Testis (tissue), 3 donors: Measurements from ENCODE around the gene HGD. TPM values are rescaled to one million over a fixed set of nuclear protein-coding genes. Genes with fewer than 3 reads are reported as not detected.

Experiments
- DNase-seq: peaks from one replicate; pipeline ENCODE4 v3.0.0-alpha.2; 2019
- H3K27ac ChIP-seq, 2 donors: fragments of 200-600 bp; sonication (generic); one replicate each; pipeline ENCODE4 v1.5.1; 2019
- H3K27me3 ChIP-seq: fragments of 200-600 bp; sonication (generic); one replicate; pipeline ENCODE4 v1.5.1; 2019
- H3K36me3 ChIP-seq: fragments of 200-600 bp; sonication (generic); one replicate; pipeline ENCODE4 v1.5.1; 2017; ENCODE audit warnings: low read depth; ENCODE audit errors: missing control alignments
- H3K4me1 ChIP-seq: fragments of 200-600 bp; sonication (generic); one replicate; pipeline ENCODE4 v1.5.1; 2019
- H3K4me3 ChIP-seq, 2 donors: fragments of 200-600 bp; sonication (generic); one replicate each; pipeline ENCODE4 v1.5.1; 2017 to 2019
- H3K9me3 ChIP-seq: fragments of 200-600 bp; sonication (generic); one replicate; pipeline ENCODE4 v1.5.1; 2017
- POLR2A ChIP-seq: fragments of 450-650 bp; IDR thresholded peaks from one replicate; pipeline ENCODE4 v1.6.1; 2017; ENCODE audit warnings: antibody characterized with exemption, mild to moderate bottlenecking, moderate library complexity
- WGBS, 2 donors: methylation state at CpG; one replicate each; pipeline ENCODE4 v1.1.5; 2018; 5-methylcytosine and 5-hydroxymethylcytosine counted together
- intact Hi-C: fragments of 100-400 bp; cut with DNase I; formaldehyde crosslinking; loops from one replicate; pipeline ENCODE4 v1.15.1; 2023; ENCODE audit warnings: low total_unique reads
- polyA plus RNA-seq: library from polyadenylated mRNA; stranded (reverse); fragments of 350-450 nt; fragmentation: Illumina TruSeq; extraction: RNeasy Lipid Tissue Mini Kit (QIAGEN cat#74804); gene quantifications from one replicate; pipeline ENCODE4 v1.2.3, GENCODE V29; 2014; ENCODE audit warnings: low read depth, low replicate concordance; ENCODE audit not compliant: insufficient read depth
- total RNA-seq, 2 donors: library from RNA; depleted of rRNA; stranded (reverse); fragments of >200 nt; gene quantifications; one replicate each; pipeline ENCODE4 v1.2.3, GENCODE V29; 2016
- TF ChIP-seq, protein P1 (sequence below), 3 experiments: fragments of 450-650 bp in 2 of 3; fragments of 200-600 bp in 1 of 3; sonication (generic) in 1 of 3; IDR thresholded peaks; one replicate each; pipeline ENCODE4 v1.5.1; 2016 to 2019; ENCODE audit warnings: antibody characterized with exemption in 3 of 3, mild to moderate bottlenecking in 2 of 3, moderate library complexity in 1 of 3

Gene HGD
- total and polyA plus RNA-seq, 3 donors from 2014 or later = 1.2 to 1.6 (median 1.4) TPM

DNA sequence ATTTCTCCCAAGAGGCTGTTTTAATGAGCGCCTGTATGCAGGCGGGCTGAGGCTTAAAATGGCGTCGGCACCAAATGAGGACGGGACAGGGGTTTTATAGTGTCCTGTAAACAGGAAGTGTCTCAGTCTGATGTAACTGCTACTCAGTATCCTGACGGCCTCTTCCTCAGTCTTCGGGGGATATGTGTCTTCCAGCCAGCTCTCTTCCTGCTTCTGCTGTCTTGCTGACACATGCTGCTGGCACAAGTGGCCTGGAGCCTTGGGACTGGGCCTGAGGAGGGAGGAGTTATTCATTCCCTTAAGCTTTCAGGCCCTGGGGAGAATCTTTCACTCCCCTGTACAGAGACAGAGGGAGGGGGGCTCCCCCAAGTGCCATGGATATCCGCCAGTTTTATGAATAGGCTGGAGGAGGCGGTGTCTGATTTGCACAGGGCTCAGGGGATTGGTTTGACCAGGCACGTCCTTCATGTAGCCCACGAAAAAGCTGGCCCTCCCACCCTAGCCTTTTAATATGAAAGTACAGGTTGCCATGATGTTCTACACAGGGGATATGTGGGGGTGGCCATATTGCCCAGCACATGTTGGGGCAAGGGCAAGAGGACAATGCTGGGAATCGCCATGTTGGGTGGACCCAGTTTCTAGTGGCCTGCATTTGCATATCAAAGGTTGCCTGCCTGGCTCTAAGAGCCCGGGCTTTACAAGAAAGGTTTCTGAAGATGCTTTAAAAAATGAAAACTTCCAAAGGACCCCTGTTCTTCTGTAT lies 66.0 kb downstream of the HGD start:
- intact Hi-C loops = no loop called here
- Histone ChIP-seq H3K4me1 (no peaks in the 10 kb centered on the region), H3K36me3 (no peaks in the 10 kb centered on the region), H3K9me3 (no peaks in the 10 kb centered on the region), H3K27ac (no peak overlapping the region), H3K27me3 (no peaks in the 10 kb centered on the region), H3K4me3 (no peak overlapping the region)
- DNase-seq = no peak
- 60 to 72% methylated on average over 13 of the region's 13 CpGs for WGBS, 2 donors
- no peak for TF ChIP-seq POLR2A
- TF ChIP-seq, protein P1, sequence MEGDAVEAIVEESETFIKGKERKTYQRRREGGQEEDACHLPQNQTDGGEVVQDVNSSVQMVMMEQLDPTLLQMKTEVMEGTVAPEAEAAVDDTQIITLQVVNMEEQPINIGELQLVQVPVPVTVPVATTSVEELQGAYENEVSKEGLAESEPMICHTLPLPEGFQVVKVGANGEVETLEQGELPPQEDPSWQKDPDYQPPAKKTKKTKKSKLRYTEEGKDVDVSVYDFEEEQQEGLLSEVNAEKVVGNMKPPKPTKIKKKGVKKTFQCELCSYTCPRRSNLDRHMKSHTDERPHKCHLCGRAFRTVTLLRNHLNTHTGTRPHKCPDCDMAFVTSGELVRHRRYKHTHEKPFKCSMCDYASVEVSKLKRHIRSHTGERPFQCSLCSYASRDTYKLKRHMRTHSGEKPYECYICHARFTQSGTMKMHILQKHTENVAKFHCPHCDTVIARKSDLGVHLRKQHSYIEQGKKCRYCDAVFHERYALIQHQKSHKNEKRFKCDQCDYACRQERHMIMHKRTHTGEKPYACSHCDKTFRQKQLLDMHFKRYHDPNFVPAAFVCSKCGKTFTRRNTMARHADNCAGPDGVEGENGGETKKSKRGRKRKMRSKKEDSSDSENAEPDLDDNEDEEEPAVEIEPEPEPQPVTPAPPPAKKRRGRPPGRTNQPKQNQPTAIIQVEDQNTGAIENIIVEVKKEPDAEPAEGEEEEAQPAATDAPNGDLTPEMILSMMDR (IDR thresholded peaks at IDR 0.05) = no peak

DNA sequence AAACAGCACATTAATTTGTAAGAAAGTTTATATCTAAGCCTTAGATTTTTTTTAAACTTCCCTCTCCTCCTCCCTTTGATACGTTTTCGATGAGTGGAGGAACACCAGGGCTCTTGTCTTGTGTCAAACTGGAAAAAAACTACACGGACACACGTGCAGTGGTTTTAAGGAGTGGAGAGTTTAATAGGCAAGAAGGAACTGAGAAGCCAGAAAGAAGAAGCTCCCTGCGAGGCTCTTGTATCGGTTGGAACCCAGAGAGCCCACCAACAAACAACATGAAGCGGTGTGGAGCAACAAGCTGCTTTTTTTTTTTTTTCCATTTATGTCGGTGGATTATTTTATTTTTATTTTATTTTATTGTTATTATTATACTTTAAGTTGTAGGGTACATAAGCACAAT lies 67.3 kb downstream of the HGD start:
- no peaks in the 10 kb centered on the region for H3K9me3 ChIP-seq
- H3K4me1 ChIP-seq = no peaks in the 10 kb centered on the region
- no peaks in the 10 kb centered on the region for H3K27me3 ChIP-seq
- H3K36me3 ChIP-seq = no peaks in the 10 kb centered on the region
- DNase-seq = no peak
- TF ChIP-seq POLR2A = no peak
- TF ChIP-seq, protein P1 (IDR thresholded peaks at IDR 0.05) = no peak
- WGBS, 2 donors = 79 to 84% methylated on average over 8 of the region's 8 CpGs
- no peak overlapping the region for H3K27ac ChIP-seq
- H3K4me3 ChIP-seq = no peak overlapping the region
- intact Hi-C loops = no loop called here

- Histone ChIP-seq H3K27ac (no peak overlapping the region), H3K4me1 (no peaks in the 10 kb centered on the region), H3K4me3 (no peak overlapping the region), H3K9me3 (no peaks in the 10 kb centered on the region), H3K27me3 (no peaks in the 10 kb centered on the region), H3K36me3 (no peaks in the 10 kb centered on the region)
- no peak for DNase-seq
- TF ChIP-seq, protein P1 (IDR thresholded peaks at IDR 0.05) = no peak
- TF ChIP-seq POLR2A = no peak
- WGBS, 2 donors = 85 to 96% methylated on average over 4 of the region's 4 CpGs
- intact Hi-C loops = no loop called here
Measured at GRCh38 chr3:120608506-120608905, 73.5 kb downstream of the HGD start.

GRCh38 chr3:120604784-120605183 lies 77.3 kb downstream of the HGD start:
- DNase-seq = no peak
- no peaks in the 10 kb centered on the region for H3K36me3 ChIP-seq
- intact Hi-C loops = no loop called here
- no peak overlapping the region for H3K27ac ChIP-seq
- H3K9me3 ChIP-seq = no peaks in the 10 kb centered on the region
- no peaks in the 10 kb centered on the region for H3K27me3 ChIP-seq
- TF ChIP-seq, protein P1 (IDR thresholded peaks at IDR 0.05) = no peak
- no peak for TF ChIP-seq POLR2A
- H3K4me1 ChIP-seq = peaks cover under 1% of the 10 kb centered on the region
- no peak overlapping the region for H3K4me3 ChIP-seq

DNA sequence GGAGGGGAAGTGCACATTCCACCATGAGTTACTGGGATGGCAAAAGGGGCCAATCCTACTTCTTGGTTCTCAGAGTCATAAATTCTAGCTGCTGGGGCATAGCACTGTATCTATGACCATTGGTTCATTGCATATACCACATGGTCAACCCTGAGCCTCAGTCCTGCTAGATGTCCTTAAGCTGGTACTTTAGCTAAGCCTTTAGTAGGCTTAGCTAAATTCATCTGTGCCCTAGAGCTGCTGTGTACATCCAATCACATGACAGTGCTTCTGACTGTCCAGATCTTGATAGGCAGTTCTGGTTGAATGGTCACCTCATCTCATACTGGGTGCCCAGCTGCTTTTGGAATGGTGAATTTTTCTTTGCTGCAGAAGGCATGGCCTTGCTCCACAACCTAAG lies 77.7 kb downstream of the HGD start:
- Histone ChIP-seq H3K36me3 (no peaks in the 10 kb centered on the region), H3K27me3 (no peaks in the 10 kb centered on the region), H3K9me3 (no peaks in the 10 kb centered on the region), H3K27ac (no peak overlapping the region), H3K4me1 (peaks cover 4% of the 10 kb centered on the region), H3K4me3 (no peak overlapping the region)
- no peak for TF ChIP-seq POLR2A
- TF ChIP-seq, protein P1 (IDR thresholded peaks at IDR 0.05) = no peak
- intact Hi-C loops = no loop called here
- DNase-seq = no peak
